Pericardium fibroblast (primary cell): Measurements from ENCODE around the gene UBE2A. TPM values are rescaled to one million over a fixed set of nuclear protein-coding genes. Genes with fewer than 3 reads are reported as not detected.

Source experiments
- total RNA-seq: library from RNA; depleted of rRNA; stranded (reverse); fragments of >200 nt; gene quantifications from 2 replicates; pipeline ENCODE4 v1.2.3, GENCODE V29; 2015

The UBE2A gene
- total RNA-seq, result 32.1 and 33.8 TPM in 2 replicates

DNA sequence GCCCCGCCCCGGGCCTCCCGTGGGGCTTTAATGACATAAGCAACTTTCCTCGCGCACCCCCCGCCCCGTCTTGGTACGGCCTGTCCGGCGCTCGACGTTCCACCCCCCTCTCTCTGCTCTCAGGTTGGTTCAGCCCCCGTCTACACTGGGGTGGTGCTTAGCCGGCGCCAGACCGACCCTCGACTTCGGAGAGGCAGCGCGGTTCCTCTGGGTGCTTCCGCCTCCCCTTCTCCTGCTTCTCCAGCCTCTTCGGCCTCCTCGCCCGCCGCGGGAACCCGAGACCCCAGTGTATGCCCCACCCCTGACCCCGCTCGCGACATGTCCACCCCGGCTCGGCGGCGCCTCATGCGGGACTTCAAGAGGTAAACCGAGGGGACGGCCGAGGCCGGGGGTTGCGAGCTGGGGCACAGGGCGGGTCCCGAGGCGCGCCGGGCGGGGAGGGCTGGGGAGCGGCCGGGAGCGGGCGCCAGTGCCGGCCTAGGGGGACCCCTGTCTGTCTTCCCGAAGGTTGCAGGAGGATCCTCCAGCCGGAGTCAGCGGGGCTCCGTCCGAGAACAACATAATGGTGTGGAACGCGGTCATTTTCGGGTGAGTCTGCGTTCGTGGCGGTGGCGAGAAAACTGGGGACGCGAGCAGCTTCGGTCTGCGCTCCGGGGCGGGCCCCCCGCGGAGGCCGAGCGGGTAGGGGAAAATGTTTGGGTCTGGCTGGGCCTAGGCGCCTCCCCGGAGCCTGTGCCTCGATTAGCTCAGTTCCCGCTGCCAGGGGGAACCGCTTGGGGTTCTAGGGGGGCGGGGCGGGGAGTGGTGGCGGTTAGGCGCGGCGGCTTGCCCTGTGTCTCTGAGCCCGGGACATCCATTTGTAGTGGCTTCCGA, at the start of gene UBE2A:
TSS of gene UBE2A (plus strand) at position 170 of the 873 bp plus-strand sequence. CDS start at position 319, 149 bp downstream.

DNA sequence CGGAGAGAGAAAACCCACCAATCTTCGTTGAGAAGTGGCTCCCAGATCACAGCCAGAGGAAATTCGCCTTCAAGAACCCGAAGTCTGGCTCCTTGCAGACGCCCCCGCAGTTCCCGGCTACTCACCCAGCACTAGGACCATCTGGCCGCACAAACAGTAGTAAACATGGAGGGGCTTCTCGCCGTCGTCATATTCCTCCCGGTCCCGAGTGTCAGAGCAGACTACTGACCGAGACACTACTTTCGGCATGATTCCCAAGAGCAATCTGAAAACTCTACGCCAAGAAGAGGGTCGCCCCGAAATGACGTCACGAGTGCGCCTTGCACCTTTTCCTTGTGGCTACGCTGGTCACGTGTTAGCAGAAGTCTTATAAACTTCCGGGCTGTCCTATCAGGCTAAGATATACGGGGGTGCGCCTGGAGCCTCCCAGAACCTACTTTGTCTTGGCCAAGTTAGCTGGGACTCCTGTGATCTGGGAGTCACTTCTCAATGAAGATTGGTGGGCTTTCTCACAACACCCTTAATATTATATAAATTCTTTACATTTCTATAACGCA, 9.2 kb upstream of the UBE2A start, which contains the start of gene STEEP1:
TSS of gene STEEP1 (minus strand) at position 303 of the 557 bp plus-strand sequence. CDS start at position 249, 54 bp downstream.

GRCh38 chrX:119606280-119607017, 32.1 kb downstream of the UBE2A start, which contains the start of gene NKRF:
TSS of gene NKRF (minus strand) at chrX:119606424.

Other genes with a start within 250 kb of the UBE2A start
- 13.4 and 20.9 TPM in 2 replicates for gene SLC25A43, start 175.2 kb upstream of the UBE2A start, total RNA-seq
- 206 and 220 TPM in 2 replicates for gene SLC25A5, start 106.1 kb upstream of the UBE2A start, total RNA-seq
- 13.1 and 16.0 TPM in 2 replicates for gene STEEP1, start 9.2 kb upstream of the UBE2A start, total RNA-seq
- gene NKRF, start 31.9 kb downstream of the UBE2A start, total RNA-seq, result 3.6 and 5.0 TPM in 2 replicates
- 16.6 and 17.1 TPM in 2 replicates for gene SEPTIN6, start 118.6 kb downstream of the UBE2A start, total RNA-seq
- gene SOWAHD, start 184.0 kb downstream of the UBE2A start, total RNA-seq, result 0.70 TPM in 1 of 2 replicates, not detected in the other
- gene RPL39, start 217.1 kb downstream of the UBE2A start, total RNA-seq, result 7,732 and 11,798 TPM in 2 replicates